Small intestine (tissue), 7 donors: ENCODE measurements around the gene OTOF. TPM values are rescaled to one million over a fixed set of nuclear protein-coding genes. Genes with fewer than 3 reads are reported as not detected.

Experiments used
- DNase-seq, 2 donors: peaks; one replicate each; pipeline versions ENCODE4 v3.0.0 to v3.0.0-alpha.2; 2013
- FAIRE-seq: peaks from 2 replicates; lab custom pipeline; 2012; peaks lifted over from hg19 to GRCh38; lab: Jason Lieb, UNC
- H3K27ac ChIP-seq, 3 donors: one replicate each; pipeline ENCODE4 v1.5.1; 2013; ENCODE audit warnings: low read length in 2 of 3, mild to moderate bottlenecking in 2 of 3, control low read depth in 1 of 3, inconsistent platforms in 1 of 3, low read depth in 1 of 3, moderate library complexity in 1 of 3
- H3K27me3 ChIP-seq, 3 donors: one replicate each; pipeline ENCODE4 v1.6.1; 2013; ENCODE audit warnings: low read length in 3 of 3, inconsistent platforms in 1 of 3; ENCODE audit not compliant: control insufficient read depth in 3 of 3, insufficient read depth in 3 of 3
- H3K36me3 ChIP-seq, 3 donors: one replicate each; pipeline ENCODE4 v1.6.1; 2013; ENCODE audit warnings: low read length in 3 of 3, inconsistent platforms in 1 of 3, low read depth in 1 of 3, mild to moderate bottlenecking in 1 of 3, moderate library complexity in 1 of 3; ENCODE audit not compliant: control insufficient read depth in 3 of 3, insufficient read depth in 2 of 3
- H3K4me1 ChIP-seq, 3 donors: one replicate each; pipeline ENCODE4 v1.6.1; 2013; ENCODE audit warnings: low read length in 2 of 3, inconsistent platforms in 1 of 3, low read depth in 1 of 3, mild to moderate bottlenecking in 1 of 3, moderate library complexity in 1 of 3; ENCODE audit not compliant: control insufficient read depth in 3 of 3, insufficient read depth in 2 of 3
- H3K4me3 ChIP-seq, 3 donors: one replicate each; pipeline ENCODE4 v1.5.1; 2013; ENCODE audit warnings: low read length in 3 of 3, control low read depth in 1 of 3, inconsistent platforms in 1 of 3, low read depth in 1 of 3, mild to moderate bottlenecking in 1 of 3, moderate library complexity in 1 of 3
- H3K9me3 ChIP-seq, 2 donors: one replicate each; pipeline ENCODE4 v1.6.1; 2013; ENCODE audit warnings: low read depth in 1 of 2, low read length in 1 of 2; ENCODE audit not compliant: control insufficient read depth in 2 of 2, insufficient read depth in 1 of 2
- WGBS, 3 donors: extraction: QIAGEN DNeasy Blood & Tissue Kit; methylation state at CpG; one replicate each; pipeline ENCODE4 v1.1.7; 2013; 5-methylcytosine and 5-hydroxymethylcytosine counted together
- polyA plus RNA-seq, 4 donors: library from polyadenylated mRNA; stranded (reverse) in 3 of 4; unstranded in 1 of 4; fragments of 200-250 nt in 3 of 4; fragments of 120-200 nt in 1 of 4; gene quantifications; one replicate each; pipeline versions ENCODE4 v1.2.1 to v1.2.3, GENCODE V29; 2013
- donor health status: healthy with polysubstance abuse.
- donor health status: control.
- donor health status: control.
- donor health status: Bipolar disorder and iron deficiency.
- donor health status: healthy.

OTOF gene
- polyA plus RNA-seq, 4 donors = 0.22 to 2.5 (median 0.46) TPM

DNA sequence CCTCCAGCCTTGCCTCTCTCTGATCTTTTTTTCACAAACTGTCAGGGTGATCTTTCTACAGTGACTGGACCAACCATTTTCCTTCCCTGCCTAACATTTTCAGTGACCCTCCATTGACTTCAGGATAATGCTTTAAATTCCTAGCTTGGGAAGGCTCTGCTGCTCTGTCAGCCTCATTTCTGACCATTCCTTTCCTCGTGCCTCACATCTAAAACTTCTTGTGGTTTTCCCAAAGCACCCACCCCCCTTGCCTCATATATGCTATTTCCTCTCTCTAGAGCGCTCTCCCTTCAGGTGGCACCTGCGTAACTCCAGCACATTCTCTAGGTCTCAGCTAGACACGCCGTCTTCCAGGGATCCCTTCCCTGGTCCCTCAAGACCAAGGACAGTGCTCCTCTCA, 39.0 kb downstream of the OTOF start:
- Histone ChIP-seq H3K4me3 (no peak overlapping the region), H3K27me3 (no peaks in the 10 kb centered on the region), H3K4me1 (peaks cover 0 to 27% (median 0%) of the 10 kb centered on the region in 3 donors), H3K27ac (peak overlapping the region in 1 of 3 donors; percentile 85), H3K9me3 (no peaks in the 10 kb centered on the region), H3K36me3 (no peaks in the 10 kb centered on the region)
- 72 to 76% (median 74%) methylated on average over 5 of the region's 5 CpGs for WGBS, 3 donors
- FAIRE-seq (no peak), DNase-seq (no peak)

DNA sequence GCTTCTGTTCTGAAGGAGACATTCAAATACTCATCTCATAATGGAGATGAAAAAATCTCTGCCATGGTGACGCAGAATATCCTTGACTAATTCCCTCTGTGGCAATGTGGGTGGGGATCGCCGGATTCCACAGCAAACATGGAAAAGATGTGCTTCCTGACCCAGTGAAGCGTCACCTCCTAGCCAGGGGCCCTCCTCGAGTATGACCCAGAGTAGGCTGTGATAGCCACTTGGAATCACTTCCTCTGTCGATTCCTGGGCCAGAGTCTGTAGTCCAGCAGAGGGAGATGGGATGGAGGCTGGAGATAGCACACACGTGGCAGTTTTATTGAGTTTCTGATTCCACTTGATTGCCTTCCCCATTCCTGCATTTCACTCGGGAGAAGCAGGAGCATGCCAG, 39.4 kb downstream of the OTOF start:
- no peaks in the 10 kb centered on the region for H3K27me3 ChIP-seq
- DNase-seq (peak; percentile 84 to 86), FAIRE-seq (no peak)
- H3K4me1 ChIP-seq = peaks cover 0 to 27% (median 0%) of the 10 kb centered on the region in 3 donors
- H3K36me3 ChIP-seq = no peaks in the 10 kb centered on the region
- WGBS, 3 donors = 34 to 48% (median 42%) methylated on average over 8 of the region's 8 CpGs
- H3K9me3 ChIP-seq = no peaks in the 10 kb centered on the region
- no peak overlapping the region for H3K4me3 ChIP-seq
- H3K27ac ChIP-seq = peak overlapping the region in 1 of 3 donors; percentile 85

DNA sequence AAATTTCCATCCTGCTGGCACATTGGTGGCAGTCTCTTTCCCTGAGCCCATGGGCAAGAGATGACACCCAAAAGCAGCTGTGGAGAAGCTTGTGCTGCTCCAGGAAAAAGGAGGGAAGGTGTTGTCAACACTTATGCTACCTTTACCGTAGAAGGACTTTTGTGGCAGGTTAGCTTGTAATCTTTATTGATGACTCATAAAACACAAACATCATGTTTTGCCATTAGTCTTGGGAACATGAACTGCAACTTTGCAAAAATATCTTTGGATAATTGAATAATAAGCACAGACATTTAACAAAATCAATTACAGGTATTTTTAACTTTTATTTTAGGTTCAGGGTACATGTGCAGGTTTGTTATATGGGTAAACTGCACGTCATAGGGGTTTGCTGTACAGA, 42.8 kb downstream of the OTOF start:
- Histone ChIP-seq H3K4me3 (no peak overlapping the region), H3K9me3 (no peaks in the 10 kb centered on the region), H3K36me3 (no peaks in the 10 kb centered on the region), H3K27me3 (peaks cover 0 to 2% (median 0%) of the 10 kb centered on the region in 3 donors), H3K4me1 (peaks cover 0 to 20% (median 0%) of the 10 kb centered on the region in 3 donors), H3K27ac (no peak overlapping the region)
- 43 to 77% (median 61%) methylated on average over 2 of the region's 2 CpGs for WGBS, 3 donors
- DNase-seq (no peak), FAIRE-seq (no peak)

DNA sequence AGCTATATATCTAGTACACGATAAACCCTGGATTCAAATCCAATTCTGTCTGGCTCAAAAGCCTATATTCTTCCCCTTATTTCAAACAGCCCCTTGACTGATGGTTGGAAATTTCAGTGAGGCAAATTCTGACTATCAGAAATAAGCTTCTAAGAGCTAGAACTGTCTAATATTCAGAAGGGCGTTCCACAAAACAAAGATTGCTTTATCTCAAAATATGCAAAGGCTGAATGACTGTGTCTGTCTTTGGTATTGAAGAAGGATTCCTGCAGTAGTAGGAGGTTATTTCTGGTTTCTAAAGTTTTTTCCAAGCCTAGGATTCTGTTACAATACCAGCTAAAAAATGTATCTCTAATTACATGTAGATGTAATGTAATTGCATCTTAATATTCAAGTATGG, 45.1 kb downstream of the OTOF start:
- peaks cover 0 to 2% (median 0%) of the 10 kb centered on the region in 3 donors for H3K27me3 ChIP-seq
- 34 to 41% (median 39%) methylated on average over 2 of the region's 2 CpGs for WGBS, 3 donors
- H3K36me3 ChIP-seq = no peaks in the 10 kb centered on the region
- FAIRE-seq (no peak), DNase-seq (no peak)
- no peaks in the 10 kb centered on the region for H3K9me3 ChIP-seq
- no peak overlapping the region for H3K4me3 ChIP-seq
- H3K4me1 ChIP-seq = peaks cover 0 to 3% (median 0%) of the 10 kb centered on the region in 3 donors
- no peak overlapping the region for H3K27ac ChIP-seq

DNA sequence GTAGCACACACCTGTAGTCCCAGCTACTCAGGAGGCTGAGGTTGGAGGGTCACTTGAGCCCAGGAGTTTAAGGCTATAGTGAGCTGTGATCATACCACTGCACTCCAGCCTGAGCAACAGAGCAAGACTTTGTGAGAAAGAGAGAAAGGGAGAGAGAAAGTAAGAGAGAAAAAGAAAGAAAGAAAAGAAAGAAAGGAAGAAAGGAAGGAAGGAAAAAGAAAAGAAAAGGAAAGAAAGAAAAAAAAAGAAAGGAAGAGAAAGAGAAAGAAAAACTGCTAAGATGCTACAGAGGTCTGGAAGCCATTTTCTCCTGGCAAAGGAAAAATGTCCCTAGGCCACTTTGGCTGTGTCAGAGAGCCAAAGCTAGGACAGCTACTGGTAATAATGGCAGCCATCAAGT, 45.6 kb downstream of the OTOF start:
- Histone ChIP-seq H3K27ac (no peak overlapping the region), H3K36me3 (no peaks in the 10 kb centered on the region), H3K9me3 (no peaks in the 10 kb centered on the region), H3K4me1 (peaks cover 0 to 2% (median 0%) of the 10 kb centered on the region in 3 donors), H3K27me3 (peaks cover 0 to 2% (median 2%) of the 10 kb centered on the region in 3 donors), H3K4me3 (no peak overlapping the region)
- DNase-seq (no peak), FAIRE-seq (no peak)

DNA sequence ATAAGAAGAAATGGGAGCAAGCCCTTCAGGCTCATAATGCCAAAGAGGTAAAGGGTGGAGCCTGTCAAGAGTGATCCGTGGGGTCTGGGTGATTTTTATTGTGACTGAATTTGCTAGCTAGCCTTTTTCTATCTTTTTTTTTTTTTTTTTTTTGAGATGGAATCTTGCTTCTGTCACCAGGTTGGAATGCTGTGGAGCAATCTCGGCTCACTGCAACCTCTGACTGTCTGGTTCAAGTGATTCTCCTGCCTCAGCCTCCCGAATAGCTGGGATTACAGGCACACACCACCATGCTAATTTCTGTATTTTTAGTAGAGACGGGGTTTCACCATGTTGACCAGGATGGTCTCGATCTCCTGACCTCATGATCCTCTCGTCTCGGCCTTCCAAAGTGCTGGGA, 47.1 kb downstream of the OTOF start:
- H3K9me3 ChIP-seq = no peaks in the 10 kb centered on the region
- FAIRE-seq (no peak), DNase-seq (no peak)
- WGBS, 3 donors = 89 to 93% (median 92%) methylated on average over 7 of the region's 7 CpGs
- H3K27me3 ChIP-seq = peaks cover 0 to 2% (median 2%) of the 10 kb centered on the region in 3 donors
- H3K4me1 ChIP-seq = peaks cover 0 to 2% (median 0%) of the 10 kb centered on the region in 3 donors
- H3K36me3 ChIP-seq = no peaks in the 10 kb centered on the region
- no peak overlapping the region for H3K4me3 ChIP-seq
- no peak overlapping the region for H3K27ac ChIP-seq

DNA sequence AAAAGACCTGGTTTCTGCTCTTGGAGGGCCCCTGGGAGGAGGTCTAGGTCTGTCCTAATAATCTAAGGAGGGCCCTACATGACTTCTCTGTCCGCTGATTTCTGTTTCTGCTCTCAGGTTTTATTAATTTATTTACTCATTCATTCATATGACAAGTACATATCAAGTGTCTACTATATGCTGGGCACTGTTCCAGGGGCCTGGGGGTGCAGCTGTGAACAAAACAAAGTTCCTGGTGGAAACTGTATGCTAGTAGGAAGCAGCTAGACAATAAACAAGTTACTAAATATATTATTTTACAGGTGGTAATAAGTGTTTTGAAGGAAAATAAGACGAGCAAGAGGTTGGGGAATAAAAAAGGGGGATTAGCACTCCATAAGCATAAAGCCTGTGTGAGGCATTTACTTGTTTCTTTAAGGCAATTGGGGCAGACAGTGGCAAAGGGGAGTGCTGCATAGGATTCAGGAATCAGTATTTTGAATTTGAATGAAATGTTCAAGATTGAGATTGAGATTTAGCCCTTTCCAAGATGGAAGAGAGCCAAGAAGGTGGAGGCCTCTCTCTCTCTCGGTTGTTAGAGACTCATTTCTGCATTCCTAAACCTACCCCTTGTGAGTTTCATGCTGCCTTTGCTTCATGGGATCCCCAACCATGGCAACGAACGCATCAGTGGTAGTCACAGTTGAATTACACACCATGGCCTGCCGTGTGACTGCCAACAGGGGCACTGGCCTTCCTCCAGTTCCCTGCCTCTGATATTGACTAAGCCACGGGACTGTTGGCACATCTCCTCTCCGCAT, 47.9 kb downstream of the OTOF start:
- WGBS, 3 donors = 67 to 76% (median 71%) methylated on average over 8 of the region's 8 CpGs
- no peaks in the 10 kb centered on the region for H3K36me3 ChIP-seq
- H3K4me3 ChIP-seq = no peak overlapping the region
- H3K9me3 ChIP-seq = no peaks in the 10 kb centered on the region
- H3K4me1 ChIP-seq = peaks cover 0 to 2% (median 0%) of the 10 kb centered on the region in 3 donors
- DNase-seq = no peak
- H3K27ac ChIP-seq = no peak overlapping the region
- FAIRE-seq = no peak
- peaks cover 0 to 2% (median 2%) of the 10 kb centered on the region in 3 donors for H3K27me3 ChIP-seq

DNA sequence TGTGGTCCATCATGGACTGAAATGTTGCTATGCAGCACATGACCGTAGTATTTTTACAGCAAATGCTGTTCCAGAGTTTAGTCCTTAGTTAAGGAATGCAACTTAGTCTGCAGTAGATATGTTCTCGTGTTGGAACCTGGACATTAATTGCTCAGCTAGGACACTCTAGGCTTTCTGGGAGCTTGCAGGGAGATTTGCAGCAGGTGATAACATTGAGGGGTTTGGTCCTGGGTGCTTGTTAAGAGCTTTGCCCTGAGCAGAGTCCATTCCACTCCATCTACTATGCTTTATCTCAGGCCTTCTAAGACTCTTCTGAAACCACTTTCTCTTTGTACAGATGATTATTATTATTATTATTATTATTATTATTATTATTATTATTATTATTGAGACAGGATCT, 49.1 kb downstream of the OTOF start:
- H3K4me1 ChIP-seq = peaks cover 0 to 2% (median 0%) of the 10 kb centered on the region in 3 donors
- no peak overlapping the region for H3K4me3 ChIP-seq
- FAIRE-seq (no peak), DNase-seq (peak; percentile 36 to 52)
- H3K9me3 ChIP-seq = no peaks in the 10 kb centered on the region
- H3K36me3 ChIP-seq = no peaks in the 10 kb centered on the region
- 58 to 81% (median 69%) methylated on average over 2 of the region's 2 CpGs for WGBS, 3 donors
- no peak overlapping the region for H3K27ac ChIP-seq
- peaks cover 0 to 2% (median 2%) of the 10 kb centered on the region in 3 donors for H3K27me3 ChIP-seq
